ENCODE measurements around the gene HOMER3. TPM values are rescaled to one million over a fixed set of nuclear protein-coding genes. Genes with fewer than 3 reads are reported as not detected.

The HOMER3 gene
- total RNA-seq, 4 donors from 2014 or later = 8.1 to 82.0 (median 12.7) TPM

- DNase-seq = no peak
- H3K27ac ChIP-seq = no peak overlapping the region
- no peaks in the 10 kb centered on the region for H3K4me1 ChIP-seq
- H3K4me3 ChIP-seq = no peak overlapping the region
- no peaks in the 10 kb centered on the region for H3K9me3 ChIP-seq
- H3K36me3 ChIP-seq = peaks cover 0 to 10% (median 0%) of the 10 kb centered on the region in 4 donors
- TF ChIP-seq POLR2AphosphoS5 (IDR thresholded peaks at IDR 0.05) (no peak), POLR2A (IDR thresholded peaks at IDR 0.05) (no peak), EP300 (IDR thresholded peaks at IDR 0.05; ENCODE audit: low read depth) (no peak), CTCF (IDR thresholded peaks at IDR 0.05) (no peak)
- no peaks in the 10 kb centered on the region for H3K27me3 ChIP-seq
- WGBS, 2 donors (ENCODE audit: low coverage in 1 of 2) = 93% methylated on average over 17 of the region's 17 CpGs; no CpG with 5 or more reads in 1 of the 2 donors
- in situ Hi-C loops (cut with MboI; ENCODE audit: low pct_ligation_motif_present in 1 of 4, low pct_unique_long_range_greater_than_20kb in 1 of 4, low sequenced_read_pairs in 3 of 4) = no loop called here
- intact Hi-C loops (cut with DNase I; ENCODE audit: low total_unique reads) = no loop called here
These were observed 31.9 kb downstream of the HOMER3 start for GRCh38 chr19:18908917-18909619.

- Histone ChIP-seq H3K4me3 (no peak overlapping the region), H3K4me1 (no peaks in the 10 kb centered on the region), H3K27me3 (no peaks in the 10 kb centered on the region), H3K36me3 (peaks cover 0 to 10% (median 0%) of the 10 kb centered on the region in 4 donors), H3K9me3 (no peaks in the 10 kb centered on the region), H3K27ac (no peak overlapping the region)
- no peak for DNase-seq
- in situ Hi-C loops (cut with MboI; ENCODE audit: low pct_ligation_motif_present in 1 of 4, low pct_unique_long_range_greater_than_20kb in 1 of 4, low sequenced_read_pairs in 3 of 4) = no loop called here
- TF ChIP-seq EP300 (IDR thresholded peaks at IDR 0.05; ENCODE audit: low read depth) = no peak
- TF ChIP-seq CTCF (IDR thresholded peaks at IDR 0.05) = no peak
- no peak for TF ChIP-seq POLR2AphosphoS5 (IDR thresholded peaks at IDR 0.05)
- TF ChIP-seq POLR2A (IDR thresholded peaks at IDR 0.05) = no peak
- WGBS, 2 donors (ENCODE audit: low coverage in 1 of 2) = 90 to 100% methylated on average over 2 to 31 of the region's 36 CpGs
- intact Hi-C loops (cut with DNase I; ENCODE audit: low total_unique reads) = no loop called here
These were observed 34.2 kb downstream of the HOMER3 start for GRCh38 chr19:18906605-18907519.

GRCh38 chr19:18905513-18906236 lies 35.3 kb downstream of the HOMER3 start:
- intact Hi-C loops (cut with DNase I; ENCODE audit: low total_unique reads) (no loop called here), in situ Hi-C loops (cut with MboI; ENCODE audit: low pct_ligation_motif_present in 1 of 4, low pct_unique_long_range_greater_than_20kb in 1 of 4, low sequenced_read_pairs in 3 of 4) (no loop called here)
- peaks cover 0 to 10% (median 0%) of the 10 kb centered on the region in 4 donors for H3K36me3 ChIP-seq
- DNase-seq = no peak
- TF ChIP-seq CTCF (IDR thresholded peaks at IDR 0.05) = no peak
- no peak for TF ChIP-seq POLR2A (IDR thresholded peaks at IDR 0.05)
- no peak for TF ChIP-seq POLR2AphosphoS5 (IDR thresholded peaks at IDR 0.05)
- no peak for TF ChIP-seq EP300 (IDR thresholded peaks at IDR 0.05; ENCODE audit: low read depth)
- H3K4me3 ChIP-seq = no peak overlapping the region
- H3K27ac ChIP-seq = no peak overlapping the region
- H3K27me3 ChIP-seq = no peaks in the 10 kb centered on the region
- no peaks in the 10 kb centered on the region for H3K4me1 ChIP-seq
- WGBS, 2 donors (ENCODE audit: low coverage in 1 of 2) = 89% methylated on average over 26 of the region's 26 CpGs; no CpG with 5 or more reads in 1 of the 2 donors
- H3K9me3 ChIP-seq = no peaks in the 10 kb centered on the region

- Histone ChIP-seq H3K4me3 (no peak overlapping the region), H3K36me3 (peaks cover 0 to 10% (median 2%) of the 10 kb centered on the region in 4 donors), H3K4me1 (no peaks in the 10 kb centered on the region), H3K27ac (no peak overlapping the region), H3K27me3 (no peaks in the 10 kb centered on the region), H3K9me3 (no peaks in the 10 kb centered on the region)
- no peak for DNase-seq
- intact Hi-C loops (cut with DNase I; ENCODE audit: low total_unique reads) (no loop called here), in situ Hi-C loops (cut with MboI; ENCODE audit: low pct_ligation_motif_present in 1 of 4, low pct_unique_long_range_greater_than_20kb in 1 of 4, low sequenced_read_pairs in 3 of 4) (no loop called here)
- 95% methylated on average over 8 of the region's 8 CpGs; no CpG with 5 or more reads in 1 of the 2 donors for WGBS, 2 donors (ENCODE audit: low coverage in 1 of 2)
- TF ChIP-seq CTCF (IDR thresholded peaks at IDR 0.05) = no peak
- TF ChIP-seq POLR2AphosphoS5 (IDR thresholded peaks at IDR 0.05) = no peak
- no peak for TF ChIP-seq EP300 (IDR thresholded peaks at IDR 0.05; ENCODE audit: low read depth)
- no peak for TF ChIP-seq POLR2A (IDR thresholded peaks at IDR 0.05)
These were observed 36.0 kb downstream of the HOMER3 start for GRCh38 chr19:18905058-18905456.
